Measurements from ENCODE around the gene NDUFS3.
"Not testable (repeated sequence)": the region's sequence is repeated elsewhere in the genome, so short reads cannot be mapped to it uniquely, and the experiment has no call there.

The NDUFS3 gene

GRCh38 chr11:47552056-47552565, 26.8 kb upstream of the NDUFS3 start:
- peak overlapping the region; percentile 85 to 98 (median 93) for H3K27ac ChIP-seq
- TF ChIP-seq Cebpa-rat (IDR thresholded peaks at IDR 0.05): no peak
- H3K27me3 ChIP-seq: no peaks in the 10 kb centered on the region
- H3K9ac ChIP-seq: peak overlapping the region; percentile 92 to 98 (median 96)
- no peaks in the 10 kb centered on the region; a peak in 1 of 22 replicates for H3K9me3 ChIP-seq (replicated peaks in 1 of 11)
- peaks cover 9 to 45% (median 37%) of the 10 kb centered on the region in 11 experiments; a peak in 20 of 22 replicates for H3K36me3 ChIP-seq
- peak overlapping the region; percentile 85 to 97 (median 92) for H3K4me3 ChIP-seq
- H3K4me2 ChIP-seq: peak overlapping the region; percentile 77 to 98 (median 92)
- peaks cover 45 to 54% (median 48%) of the 10 kb centered on the region in 11 experiments for H4K20me1 ChIP-seq
- peaks cover 38 to 60% (median 52%) of the 10 kb centered on the region in 10 experiments for H3K4me1 ChIP-seq

DNA sequence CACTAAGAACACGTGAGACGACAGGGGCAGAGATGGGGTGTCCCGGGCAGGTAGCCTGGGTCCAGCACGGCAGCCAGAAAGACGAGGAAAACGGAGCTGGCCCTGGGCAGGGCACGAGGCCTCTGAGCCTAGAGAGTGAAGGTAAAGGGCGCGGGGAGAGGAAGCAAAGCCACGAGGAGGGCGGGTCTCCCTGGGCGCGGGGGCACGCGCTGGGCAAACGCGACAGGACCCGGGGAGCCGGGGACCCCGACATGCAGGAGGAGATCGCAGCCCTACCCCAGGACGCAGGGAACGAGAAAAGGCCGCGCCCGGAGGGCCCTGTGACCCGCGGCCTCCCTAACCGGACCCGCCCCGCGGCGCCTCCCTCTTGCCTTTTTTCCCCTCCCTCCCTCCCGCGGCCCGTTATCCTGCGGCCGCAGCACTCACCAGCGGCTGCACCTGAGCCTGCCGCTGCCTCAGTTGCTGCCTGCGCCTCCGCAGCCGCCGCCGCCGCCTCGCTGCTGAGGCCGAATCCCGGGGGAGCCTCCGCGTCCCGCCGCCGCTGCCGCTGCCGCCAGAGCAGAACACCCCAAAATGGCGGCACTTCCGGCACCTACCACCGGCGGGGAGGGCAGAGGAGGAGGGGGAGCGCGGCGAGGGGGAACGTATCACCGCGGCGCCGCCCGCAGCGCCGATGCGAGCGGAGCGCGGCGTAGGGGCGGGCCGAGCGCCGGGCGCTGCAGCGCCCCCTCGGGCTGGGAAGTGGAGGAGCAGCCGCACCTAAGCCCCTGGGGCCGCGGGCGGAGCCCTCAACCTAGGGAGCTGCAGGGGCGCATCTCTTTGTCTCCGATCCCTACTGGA, 26.1 kb upstream of the NDUFS3 start, which contains the start of gene CELF1:
CELF1 (minus strand) TSS at position 567 of the 840 bp plus-strand sequence. CDS start 53,609 bp downstream, outside the sequence.
- Histone ChIP-seq H4K20me1 (peaks cover 38 to 47% (median 41%) of the 10 kb centered on the region in 11 experiments), H3K4me1 (peaks cover 32 to 53% (median 46%) of the 10 kb centered on the region in 10 experiments), H3K27ac (peak within 1 kb of the TSS; percentile 85 to 98 (median 93)), H3K9me3 (replicated peaks in 1 of 11) (no peaks in the 10 kb centered on the region; a peak in 1 of 22 replicates), H3K4me3 (peak within 1 kb of the TSS; percentile 85 to 97 (median 92)), H3K4me2 (peak within 1 kb of the TSS; percentile 79 to 98 (median 92)), H3K9ac (peak within 1 kb of the TSS; percentile 92 to 98 (median 96)), H3K27me3 (no peaks in the 10 kb centered on the region), H3K36me3 (peaks cover 8 to 38% (median 30%) of the 10 kb centered on the region in 11 experiments; a peak in 20 of 22 replicates)
- TF ChIP-seq Cebpa-rat (IDR thresholded peaks at IDR 0.05): no peak

GRCh38 chr11:47553406-47553743, 25.5 kb upstream of the NDUFS3 start:
- H3K4me2 ChIP-seq: peak overlapping the region; percentile 69 to 91 (median 82)
- no peak for TF ChIP-seq Cebpa-rat (IDR thresholded peaks at IDR 0.05)
- peak overlapping the region; percentile 92 to 98 (median 96) for H3K9ac ChIP-seq
- peak overlapping the region; percentile 85 to 97 (median 92) for H3K4me3 ChIP-seq
- no peaks in the 10 kb centered on the region for H3K9me3 ChIP-seq (replicated peaks in 1 of 11)
- peaks cover 33 to 42% (median 36%) of the 10 kb centered on the region in 11 experiments for H4K20me1 ChIP-seq
- no peaks in the 10 kb centered on the region for H3K27me3 ChIP-seq
- peak overlapping the region in 10 of 11 experiments; percentile 87 to 98 (median 94); a peak in 20 of 22 replicates for H3K27ac ChIP-seq
- peaks cover 28 to 47% (median 42%) of the 10 kb centered on the region in 10 experiments for H3K4me1 ChIP-seq
- peaks cover 4 to 32% (median 24%) of the 10 kb centered on the region in 11 experiments; a peak in 18 of 22 replicates for H3K36me3 ChIP-seq

GRCh38 chr11:47557004-47557403, 21.9 kb upstream of the NDUFS3 start:
- not testable (repeated sequence) for H3K4me2 ChIP-seq

GRCh38 chr11:47558695-47559094, 20.2 kb upstream of the NDUFS3 start:
- Histone ChIP-seq H4K20me1 (no peaks in the 10 kb centered on the region), H3K9me3 (replicated peaks in 1 of 11) (no peaks in the 10 kb centered on the region), H3K27ac (no peak overlapping the region), H3K9ac (no peak overlapping the region), H3K4me1 (peaks cover 7 to 19% (median 13%) of the 10 kb centered on the region in 10 experiments; a peak in 19 of 20 replicates), H3K4me2 (no peak overlapping the region), H3K36me3 (no peaks in the 10 kb centered on the region), H3K27me3 (no peaks in the 10 kb centered on the region), H3K4me3 (no peak overlapping the region)
- no peak for TF ChIP-seq Cebpa-rat (IDR thresholded peaks at IDR 0.05)

More at GRCh38 chr11:47557004-47557403, 21.9 kb upstream of the NDUFS3 start:
- H3K4me3 ChIP-seq; H3K36me3 ChIP-seq; H3K9ac ChIP-seq; H3K27me3 ChIP-seq; H3K27ac ChIP-seq; H3K9me3 ChIP-seq (replicated peaks in 1 of 11); H4K20me1 ChIP-seq: not testable (repeated sequence)
- H3K4me1 ChIP-seq: peaks cover 12 to 24% (median 18%) of the 10 kb centered on the region in 10 experiments; a peak in 19 of 20 replicates

GRCh38 chr11:47560426-47560825, 18.4 kb upstream of the NDUFS3 start:
- no peaks in the 10 kb centered on the region for H3K9me3 ChIP-seq (replicated peaks in 1 of 11)

DNA sequence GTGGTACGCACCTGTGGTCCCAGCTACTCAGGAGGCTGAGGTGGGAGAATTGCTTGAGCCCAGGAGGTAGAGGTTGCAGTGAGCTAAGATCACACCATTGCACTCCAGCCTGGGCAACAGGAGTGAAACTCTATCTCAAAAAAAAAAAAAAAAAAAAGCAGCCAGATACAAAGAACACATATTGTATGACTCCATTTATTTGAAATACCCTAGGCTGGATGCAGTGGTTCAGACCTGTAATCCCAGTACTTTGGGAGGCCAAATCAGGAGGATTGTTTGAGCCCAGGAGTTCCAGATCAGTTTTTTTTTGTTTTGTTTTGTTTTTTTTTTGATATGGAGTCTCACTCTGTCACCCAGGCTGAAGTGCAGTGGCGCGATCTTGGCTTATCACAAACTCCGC, 16.5 kb upstream of the NDUFS3 start:
- peaks cover 22 to 37% (median 29%) of the 10 kb centered on the region in 10 experiments for H3K4me1 ChIP-seq
- H3K9me3 ChIP-seq (replicated peaks in 1 of 11); H3K36me3 ChIP-seq; H3K27ac ChIP-seq; H3K27me3 ChIP-seq; H4K20me1 ChIP-seq; H3K4me2 ChIP-seq; H3K9ac ChIP-seq; H3K4me3 ChIP-seq: not testable (repeated sequence)

More at GRCh38 chr11:47560426-47560825, 18.4 kb upstream of the NDUFS3 start:
- no peaks in the 10 kb centered on the region for H3K27me3 ChIP-seq
- no peak overlapping the region for H3K4me3 ChIP-seq
- peaks cover 10 to 24% (median 17%) of the 10 kb centered on the region in 10 experiments for H3K4me1 ChIP-seq
- no peaks in the 10 kb centered on the region for H3K36me3 ChIP-seq
- TF ChIP-seq Cebpa-rat (IDR thresholded peaks at IDR 0.05): no peak
- H3K27ac ChIP-seq: no peak overlapping the region
- peak overlapping the region in 5 of 11 experiments; percentile 2 to 43 (median 38); a peak in 6 of 22 replicates for H3K4me2 ChIP-seq
- no peak overlapping the region for H3K9ac ChIP-seq
- H4K20me1 ChIP-seq: no peaks in the 10 kb centered on the region

DNA sequence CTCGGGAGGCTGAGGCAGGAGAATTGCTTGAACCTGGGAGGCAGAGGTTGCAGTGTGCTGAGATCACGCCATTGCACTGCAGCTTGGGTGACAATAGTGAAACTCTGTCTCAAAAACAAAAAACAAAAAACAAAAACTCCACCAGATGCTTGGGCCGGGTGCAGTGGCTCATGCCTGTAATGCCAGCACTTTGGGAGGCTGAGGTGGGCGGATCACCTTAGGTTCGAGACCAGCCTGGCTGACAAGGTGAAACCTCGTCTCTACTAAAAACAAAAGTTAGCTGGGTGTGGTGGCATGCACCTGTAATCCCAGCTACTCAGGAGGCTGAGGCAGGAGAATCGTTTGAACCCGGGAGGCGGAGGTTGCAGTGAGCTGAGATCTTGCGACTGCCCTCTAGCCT, 14.5 kb upstream of the NDUFS3 start:
- H3K4me1 ChIP-seq: peaks cover 22 to 41% (median 30%) of the 10 kb centered on the region in 10 experiments
- peak overlapping the region in 6 of 11 experiments; percentile 92 to 96 (median 92); a peak in 9 of 22 replicates for H3K27ac ChIP-seq
- peak overlapping the region in 10 of 11 experiments; percentile 92 to 98 (median 96); a peak in 19 of 22 replicates for H3K9ac ChIP-seq
- not testable (repeated sequence) for H4K20me1 ChIP-seq; H3K27me3 ChIP-seq; H3K9me3 ChIP-seq (replicated peaks in 1 of 11)
- peak overlapping the region; percentile 80 to 99 (median 94); a peak in 16 of 20 replicates for H3K4me3 ChIP-seq
- peaks cover 6 to 21% (median 14%) of the 10 kb centered on the region in 11 experiments; a peak in 21 of 22 replicates for H3K36me3 ChIP-seq
- H3K4me2 ChIP-seq: peak overlapping the region; percentile 91 to 100 (median 99)

DNA sequence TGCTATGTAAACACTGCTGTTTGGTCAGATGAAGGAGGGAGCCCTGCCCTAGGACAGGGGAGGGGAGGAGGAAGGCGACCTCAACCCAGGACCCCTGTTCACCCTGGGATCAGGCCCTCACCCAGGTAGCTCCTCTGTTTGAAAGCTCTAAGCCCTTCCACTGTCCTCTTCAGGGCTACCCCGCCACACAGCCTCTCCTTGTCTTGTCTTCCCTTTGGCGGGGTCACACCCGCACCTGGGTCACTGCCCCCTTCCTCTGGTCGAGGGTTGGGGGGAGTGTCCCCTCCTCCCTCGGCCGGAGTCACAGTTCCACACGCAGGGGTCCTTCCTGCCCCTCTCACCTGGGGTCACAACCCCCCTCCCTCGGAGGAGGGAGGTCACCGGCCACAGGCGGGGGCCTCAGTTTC, 13.9 kb upstream of the NDUFS3 start:
- peaks cover 22 to 39% (median 30%) of the 10 kb centered on the region in 10 experiments for H3K4me1 ChIP-seq
- no peak for TF ChIP-seq Cebpa-rat (IDR thresholded peaks at IDR 0.05)
- peaks cover under 1 to 14% (median 5%) of the 10 kb centered on the region in 11 experiments; a peak in 10 of 22 replicates for H4K20me1 ChIP-seq
- peak overlapping the region; percentile 91 to 100 (median 99) for H3K4me2 ChIP-seq
- no peaks in the 10 kb centered on the region for H3K27me3 ChIP-seq
- H3K9ac ChIP-seq: peak overlapping the region; percentile 92 to 98 (median 96)
- H3K36me3 ChIP-seq: peaks cover 12 to 26% (median 20%) of the 10 kb centered on the region in 11 experiments; a peak in 21 of 22 replicates
- H3K27ac ChIP-seq: peak overlapping the region; percentile 88 to 96 (median 92)
- H3K9me3 ChIP-seq (replicated peaks in 1 of 11): no peaks in the 10 kb centered on the region
- peak overlapping the region; percentile 80 to 99 (median 94) for H3K4me3 ChIP-seq
